Measurements from ENCODE around the gene MYADM. TPM values are rescaled to one million over a fixed set of nuclear protein-coding genes. Genes with fewer than 3 reads are reported as not detected.

The MYADM gene
- polyA plus RNA-seq, 3 donors = 162 to 310 (median 254) TPM

- H3K27ac ChIP-seq (ENCODE audit: low read depth in 1 of 2, low read length in 2 of 2) = peak overlapping the region; percentile 36 to 99
- peaks cover 27 to 38% of the 10 kb centered on the region in 2 donors for H3K36me3 ChIP-seq (replicated peaks in 1 of 2; ENCODE audit: control insufficient read depth in 1 of 2, insufficient read depth in 2 of 2, low read length in 2 of 2)
- peak overlapping the region; percentile 19 for H3K4me2 ChIP-seq (replicated peaks; ENCODE audit: extremely low read depth, low read length, poor library complexity, severe bottlenecking)
- H3K9me3 ChIP-seq (replicated peaks in 1 of 2; ENCODE audit: control insufficient read depth in 1 of 2, insufficient read depth in 1 of 2, low read length in 2 of 2) = no peaks in the 10 kb centered on the region
- H3K9me3 Mint-ChIP-seq = peaks cover 0 to 13% (median 0%) of the 10 kb centered on the region in 7 donors
- H3K27me3 ChIP-seq (ENCODE audit: control insufficient read depth in 2 of 2, insufficient read depth in 2 of 2, low read length in 2 of 2) = no peaks in the 10 kb centered on the region
- H3K4me3 Mint-ChIP-seq = no peak overlapping the region
- peaks cover 68% of the 10 kb centered on the region for H3K4me1 Mint-ChIP-seq
- 73% methylated on average over 4 of the region's 6 CpGs for WGBS (ENCODE audit: insufficient coverage)
- peaks cover 65 to 72% of the 10 kb centered on the region in 2 donors for H3K4me1 ChIP-seq (ENCODE audit: control insufficient read depth in 1 of 2, insufficient read depth in 2 of 2, low read length in 2 of 2)
- H3K27me3 Mint-ChIP-seq (ENCODE audit: low read depth in 3 of 3) = peaks cover 0 to 12% (median 2%) of the 10 kb centered on the region in 3 donors
- peak overlapping the region in 6 of 7 donors; percentile 82 to 97 (median 95) for H3K27ac Mint-ChIP-seq
- peaks cover 86% of the 10 kb centered on the region for H4K20me1 ChIP-seq (ENCODE audit: insufficient read depth, low read length)
- peaks cover 42 to 65% of the 10 kb centered on the region in 2 donors for H3K36me3 Mint-ChIP-seq
- DNase-seq = no peak
- no peak for TF ChIP-seq CTCF (IDR thresholded peaks at IDR 0.05)
- no peak overlapping the region for H2AFZ ChIP-seq (ENCODE audit: insufficient read depth, low read depth, low read length, poor library complexity, severe bottlenecking)
- intact Hi-C loops (cut with micrococcal nuclease) = loop anchor here (5.0 to 10.0 kb wide), 3 partner anchors 48 to 152 kb away; partner anchors contain the start of gene NLRP12 (in 2 of the 2)
- peak overlapping the region in 1 of 3 experiments; percentile 43 for H3K4me3 ChIP-seq (replicated peaks in 1 of 3; ENCODE audit: low read depth in 2 of 3, low read length in 3 of 3)
- peaks cover 78% of the 10 kb centered on the region for H3K79me2 ChIP-seq (ENCODE audit: insufficient read depth, low read length)
- H3K9ac ChIP-seq (ENCODE audit: insufficient read depth, low read length, poor library complexity, severe bottlenecking) = no peak overlapping the region
Measured at GRCh38 chr19:53872762-53873161, 5.1 kb downstream of the MYADM start.

- H2AFZ ChIP-seq (ENCODE audit: insufficient read depth, low read depth, low read length, poor library complexity, severe bottlenecking) = no peak overlapping the region
- H3K27me3 ChIP-seq (ENCODE audit: control insufficient read depth in 2 of 2, insufficient read depth in 2 of 2, low read length in 2 of 2) = no peaks in the 10 kb centered on the region
- peak overlapping the region in 1 of 3 experiments; percentile 17 for H3K4me3 ChIP-seq (replicated peaks in 1 of 3; ENCODE audit: low read depth in 2 of 3, low read length in 3 of 3)
- DNase-seq = no peak
- WGBS (ENCODE audit: insufficient coverage) = 93% methylated on average over 50 of the region's 51 CpGs
- Mint-ChIP-seq H3K4me3 (peak overlapping the region in 1 of 2 donors; percentile 67), H3K9me3 (peaks cover 0 to 5% (median 0%) of the 10 kb centered on the region in 7 donors), H3K27ac (peak overlapping the region; percentile 3 to 72 (median 48)), H3K4me1 (peaks cover 73% of the 10 kb centered on the region), H3K27me3 (ENCODE audit: low read depth in 3 of 3) (peaks cover 0 to 17% (median 4%) of the 10 kb centered on the region in 3 donors), H3K36me3 (peaks cover 42 to 65% of the 10 kb centered on the region in 2 donors)
- H3K79me2 ChIP-seq (ENCODE audit: insufficient read depth, low read length) = peaks cover 66% of the 10 kb centered on the region
- H3K36me3 ChIP-seq (replicated peaks in 1 of 2; ENCODE audit: control insufficient read depth in 1 of 2, insufficient read depth in 2 of 2, low read length in 2 of 2) = peaks cover 27 to 38% of the 10 kb centered on the region in 2 donors
- H3K4me2 ChIP-seq (replicated peaks; ENCODE audit: extremely low read depth, low read length, poor library complexity, severe bottlenecking) = peak overlapping the region; percentile 55
- TF ChIP-seq CTCF (IDR thresholded peaks at IDR 0.05) = no peak
- H3K9ac ChIP-seq (ENCODE audit: insufficient read depth, low read length, poor library complexity, severe bottlenecking) = no peak overlapping the region
- peak overlapping the region in 1 of 2 donors; percentile 15 for H3K27ac ChIP-seq (ENCODE audit: low read depth in 1 of 2, low read length in 2 of 2)
- intact Hi-C loops (cut with micrococcal nuclease) = loop anchor here (5.0 to 10.0 kb wide), 3 partner anchors 49 to 151 kb away; partner anchors contain the start of gene NLRP12 (in 2 of the 2)
- peaks cover 75% of the 10 kb centered on the region for H4K20me1 ChIP-seq (ENCODE audit: insufficient read depth, low read length)
- peaks cover 69 to 76% of the 10 kb centered on the region in 2 donors for H3K4me1 ChIP-seq (ENCODE audit: control insufficient read depth in 1 of 2, insufficient read depth in 2 of 2, low read length in 2 of 2)
- H3K9me3 ChIP-seq (replicated peaks in 1 of 2; ENCODE audit: control insufficient read depth in 1 of 2, insufficient read depth in 1 of 2, low read length in 2 of 2) = no peaks in the 10 kb centered on the region
Measured at GRCh38 chr19:53873773-53874605, 6.3 kb downstream of the MYADM start.
